Suppressor macrophage treated with lipopolysaccharide for 1 hour (primary cell): ENCODE measurements around the gene TTC23.

Experiments
- DNase-seq, 3 donors: peaks; one replicate each; pipeline ENCODE4 v3.0.0-alpha.2; 2020 to 2022

TTC23 gene

DNA sequence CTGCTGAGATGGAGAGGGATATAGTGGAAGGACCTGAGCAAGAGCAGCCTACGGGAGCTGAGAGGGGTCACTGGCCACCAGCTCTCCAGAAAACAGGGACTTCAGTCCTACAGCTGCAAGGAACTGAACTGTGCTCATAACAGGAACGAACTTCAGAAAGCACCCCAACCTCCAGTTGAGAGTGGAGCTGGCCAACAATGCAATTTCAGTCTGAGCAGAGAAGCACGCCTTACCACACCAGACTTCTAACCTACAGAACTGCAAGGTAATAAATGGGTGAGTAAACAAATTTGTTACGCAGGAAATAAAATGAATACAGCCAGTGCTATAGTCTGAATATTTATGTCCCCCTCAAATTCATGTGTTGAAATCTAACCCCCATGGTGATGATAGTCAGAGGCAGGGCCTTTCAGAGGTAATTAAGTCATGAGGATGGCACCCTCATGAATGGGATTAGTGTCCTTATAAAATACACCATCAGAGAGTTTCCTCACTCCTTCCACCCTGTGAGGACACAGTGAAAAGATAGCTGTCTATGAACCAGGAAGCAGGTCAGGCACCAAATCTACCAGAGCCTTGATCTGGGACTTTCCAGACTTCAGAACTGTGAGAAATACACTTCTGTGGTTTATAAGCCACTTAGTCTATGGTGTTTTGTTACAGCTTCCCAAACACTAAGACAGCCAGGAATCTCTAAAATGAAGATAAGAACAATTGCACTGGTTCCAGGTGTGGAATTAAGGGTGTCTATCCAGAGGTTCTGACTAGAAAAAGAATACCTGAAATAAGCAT, 85.9 kb downstream of the TTC23 start:
- DNase-seq = no peak

DNA sequence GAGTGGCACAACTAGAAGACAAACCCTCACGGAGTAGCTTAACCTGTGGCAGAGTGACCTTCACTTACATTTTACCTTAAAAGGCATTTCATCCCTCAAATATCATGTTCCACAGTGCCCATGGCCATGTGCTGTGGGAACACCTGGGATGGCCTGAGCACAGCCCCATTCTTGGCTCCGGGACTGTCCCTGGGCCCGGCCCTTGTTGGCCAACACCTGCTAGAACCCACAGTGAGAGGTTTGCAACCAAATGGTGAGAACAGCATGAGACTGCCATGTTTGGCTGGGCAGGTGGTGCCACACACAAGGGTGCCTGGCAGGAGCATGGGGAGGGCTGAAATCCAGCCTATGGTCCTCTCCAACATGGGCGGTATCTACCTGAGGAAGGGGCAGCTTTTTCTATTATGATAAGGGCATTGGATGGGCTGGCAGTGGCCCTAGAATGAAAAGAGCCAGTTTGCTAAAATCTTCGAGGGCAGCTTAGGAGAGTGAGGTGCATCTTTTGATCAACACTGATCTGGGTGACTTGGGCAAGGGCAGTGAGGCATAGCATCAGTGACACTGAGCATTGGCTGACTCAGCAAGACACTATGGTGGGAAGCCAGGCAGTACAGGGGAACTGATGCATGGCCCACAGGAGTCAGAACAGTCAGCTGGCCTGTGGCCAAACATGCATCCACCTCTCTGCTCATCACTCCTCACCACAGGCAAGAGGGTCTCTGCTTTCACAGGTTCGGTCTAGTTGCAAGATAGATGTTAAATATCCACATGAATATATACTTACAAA, 90.6 kb downstream of the TTC23 start:
- DNase-seq = no peak

DNA sequence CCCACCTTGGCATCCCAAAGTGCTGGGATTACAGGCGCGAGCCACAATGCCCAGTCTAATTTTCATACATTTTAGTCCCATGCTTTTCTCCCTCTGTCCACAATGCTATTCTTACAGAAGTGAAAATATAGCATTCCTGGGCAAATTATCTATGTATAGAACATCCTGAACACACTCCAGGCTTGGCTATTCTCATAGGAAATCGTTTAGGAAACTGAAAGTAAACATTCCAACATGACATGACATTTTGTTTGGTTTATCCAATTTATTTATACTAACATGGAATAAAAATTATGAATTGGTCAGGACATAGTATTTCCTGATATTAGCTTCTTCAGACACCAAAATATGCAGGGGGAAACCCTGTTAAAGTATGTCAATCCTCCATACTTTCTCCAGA, 91.9 kb downstream of the TTC23 start:
- no peak for DNase-seq

GRCh38 chr15:99155961-99156443, 93.4 kb downstream of the TTC23 start:
- DNase-seq = no peak

DNA sequence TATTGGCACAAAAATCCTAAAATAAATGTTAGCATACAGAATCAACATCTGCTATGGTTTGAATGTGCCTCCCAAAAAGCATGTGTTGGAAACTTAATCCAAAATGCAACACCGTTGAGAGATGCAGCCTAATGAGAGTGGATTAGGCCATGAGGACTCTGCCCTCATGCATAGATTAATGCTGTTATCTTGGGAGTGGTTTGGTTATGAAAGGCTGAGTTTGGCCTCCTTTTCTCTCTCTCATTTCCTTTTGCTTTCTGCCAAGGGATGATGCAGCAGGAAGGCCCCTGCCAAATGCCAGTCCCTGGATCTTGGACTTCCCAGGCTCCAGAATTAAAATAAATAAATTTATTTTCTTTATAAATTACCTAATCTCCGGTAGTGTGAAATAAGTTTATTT, 95.1 kb downstream of the TTC23 start:
- no peak for DNase-seq

- DNase-seq = no peak
Observed at GRCh38 chr15:99153026-99153535, 96.3 kb downstream of the TTC23 start.

GRCh38 chr15:99151156-99151555, 98.2 kb downstream of the TTC23 start:
- no peak for DNase-seq

DNA sequence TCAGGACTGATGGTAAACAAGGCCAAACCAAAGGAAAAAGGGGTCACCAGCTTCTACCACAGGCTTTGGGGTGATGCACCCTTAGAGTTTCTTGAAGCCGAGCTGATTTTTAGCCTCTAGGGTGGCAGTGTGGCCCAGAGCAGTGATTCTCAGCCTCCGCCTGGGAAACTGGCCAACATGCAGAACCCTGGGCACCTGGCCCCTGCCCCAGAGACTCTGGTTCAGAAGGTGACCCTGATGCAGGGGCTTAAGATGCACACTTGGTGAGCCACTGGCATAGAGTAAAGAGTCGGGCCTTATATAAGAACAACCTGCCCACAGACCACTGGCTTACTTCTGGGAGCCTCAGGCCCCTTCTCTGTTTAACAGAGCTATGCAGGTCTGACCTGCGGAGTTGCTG, 100.0 kb downstream of the TTC23 start:
- no peak for DNase-seq

DNA sequence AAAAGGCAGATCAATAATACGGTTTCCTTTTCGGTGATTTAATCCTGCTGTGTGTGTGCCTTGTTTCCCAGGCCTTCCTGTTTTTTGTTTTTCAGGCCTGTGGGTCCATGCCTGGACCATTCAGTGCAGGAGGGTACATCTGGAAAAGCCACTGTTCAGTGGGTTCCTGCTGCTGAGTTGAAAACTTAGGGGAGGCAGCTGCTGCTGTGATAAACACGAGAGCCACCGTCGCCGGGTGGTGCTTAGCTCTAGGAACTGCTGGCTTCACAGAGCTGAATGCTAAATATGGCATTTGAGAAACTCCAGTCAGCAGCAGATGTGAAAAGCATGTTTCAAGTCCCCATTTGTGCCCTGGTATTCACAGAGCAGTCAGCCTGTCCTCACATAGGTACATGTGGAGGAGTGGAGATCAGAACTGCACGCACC, 100.5 kb downstream of the TTC23 start:
- DNase-seq = no peak

DNA sequence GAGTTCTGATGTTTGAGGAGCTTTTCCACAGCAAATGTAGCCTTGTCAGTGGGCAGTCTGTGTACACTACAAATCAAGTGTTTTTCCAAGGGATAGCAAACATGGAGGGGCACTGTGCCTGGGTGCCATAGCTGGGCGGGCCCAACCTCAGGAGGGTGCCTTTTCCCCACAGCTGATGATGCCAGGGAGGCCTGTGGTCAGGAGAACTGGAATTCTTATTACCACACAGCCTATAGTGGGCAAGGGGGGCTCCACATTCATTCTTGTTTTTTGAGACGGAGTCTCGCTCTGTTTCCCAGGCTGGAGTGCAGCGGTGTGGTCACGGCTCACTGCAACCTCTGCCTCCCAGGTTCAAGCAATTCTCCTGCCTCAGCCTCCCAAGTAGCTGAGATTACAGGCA, 102.7 kb downstream of the TTC23 start:
- DNase-seq = no peak

GRCh38 chr15:99145778-99146177, 103.6 kb downstream of the TTC23 start:
- DNase-seq = no peak

GRCh38 chr15:99145005-99145404, 104.4 kb downstream of the TTC23 start:
- no peak for DNase-seq

GRCh38 chr15:99143655-99144610, 105.4 kb downstream of the TTC23 start:
- no peak for DNase-seq

- DNase-seq = no peak
Observed at GRCh38 chr15:99143242-99143641, 106.1 kb downstream of the TTC23 start.

DNA sequence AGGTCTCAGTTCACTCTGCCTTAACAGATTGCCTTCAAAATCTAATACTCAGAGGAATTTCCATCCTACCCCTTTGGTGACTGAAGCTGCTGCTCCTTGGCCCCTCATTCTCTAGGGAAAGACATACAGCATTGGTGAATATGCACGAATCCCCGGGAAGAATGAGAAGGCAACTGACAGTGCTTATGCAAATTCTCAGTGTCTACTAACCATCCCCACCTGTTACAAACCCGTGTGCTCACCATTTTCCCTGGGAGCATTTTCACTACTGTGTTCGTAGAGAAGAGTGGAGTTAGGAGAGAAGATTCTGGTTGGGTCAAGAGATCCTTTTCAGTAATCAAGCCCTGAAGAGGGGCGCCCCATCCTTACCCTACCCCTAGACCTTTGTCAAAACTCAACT, 106.8 kb downstream of the TTC23 start:
- DNase-seq = no peak

GRCh38 chr15:99141943-99142342, 107.4 kb downstream of the TTC23 start:
- no peak for DNase-seq

DNA sequence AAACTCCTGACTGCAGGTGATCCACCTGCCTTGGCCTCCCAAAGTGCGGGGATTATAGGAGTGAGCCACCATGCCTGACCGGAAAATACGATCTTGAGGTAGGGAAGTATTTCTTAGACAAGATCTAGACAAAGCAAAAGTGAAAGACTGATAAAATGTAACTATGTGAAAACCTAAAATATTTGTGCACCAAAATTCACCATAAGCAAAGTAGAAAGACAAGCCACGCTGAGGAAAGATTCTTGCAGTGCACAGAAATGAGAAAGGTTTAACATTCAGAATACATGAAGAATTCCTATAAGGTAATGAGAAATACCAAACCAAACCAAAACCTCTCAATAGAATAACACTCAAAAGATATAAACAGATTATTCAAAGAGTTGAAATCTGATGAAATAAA, 108.8 kb downstream of the TTC23 start:
- DNase-seq = no peak

DNA sequence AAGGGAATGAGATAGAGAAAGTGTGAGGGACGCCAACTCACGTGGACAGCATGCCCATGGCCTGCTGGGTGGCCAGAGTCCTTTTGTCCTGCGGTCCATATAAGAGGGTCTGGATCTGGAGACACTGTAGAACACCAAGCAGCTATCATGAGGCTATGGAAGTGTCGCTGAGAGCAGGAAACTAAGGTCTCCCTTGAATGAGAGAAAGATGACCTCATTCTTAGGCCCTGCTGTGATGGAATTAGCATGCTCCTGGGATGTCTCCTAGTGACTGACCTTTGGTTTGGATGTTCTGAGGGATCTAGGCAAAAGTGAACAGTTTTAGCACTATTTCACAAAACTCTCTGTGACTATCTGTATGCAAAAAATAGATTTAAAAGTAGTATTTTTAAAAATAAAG, 110.1 kb downstream of the TTC23 start:
- no peak for DNase-seq

DNA sequence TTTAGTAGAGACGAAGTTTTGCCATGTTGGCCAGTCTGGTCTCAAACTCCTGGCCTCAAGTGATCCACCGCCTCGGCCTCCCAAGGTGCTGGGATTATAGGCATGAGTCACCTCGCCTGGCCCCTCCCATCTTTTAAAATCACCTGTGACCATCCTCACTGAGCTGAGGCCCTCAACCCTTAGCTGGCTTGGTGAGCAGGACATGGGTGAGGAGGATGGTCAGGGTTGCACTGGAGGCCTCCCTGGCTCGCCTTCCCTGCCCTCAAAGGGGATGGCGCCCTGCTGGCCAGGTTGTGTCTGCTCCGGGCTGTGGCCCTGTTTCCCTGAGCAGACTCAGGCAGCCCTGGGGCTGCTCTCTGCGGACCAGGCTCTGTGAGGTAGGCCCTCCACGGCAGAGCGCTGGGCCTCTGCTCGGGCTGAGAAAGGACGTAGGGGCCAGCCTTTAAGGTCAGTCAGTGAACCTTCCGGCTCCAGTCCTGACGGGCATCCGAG, 110.8 kb downstream of the TTC23 start:
- DNase-seq = no peak

- DNase-seq = no peak
Observed at GRCh38 chr15:99137877-99138276, 111.5 kb downstream of the TTC23 start.

GRCh38 chr15:99137111-99137546, 112.3 kb downstream of the TTC23 start:
- DNase-seq = no peak

GRCh38 chr15:99135194-99135593, 114.2 kb downstream of the TTC23 start:
- no peak for DNase-seq
